ENCODE measurements around the gene SPP2.

SPP2 gene

GRCh38 chr2:234033174-234033573 lies 17.3 kb upstream of the SPP2 start:
- Histone ChIP-seq H3K27me3 (no peaks in the 10 kb centered on the region), H3K4me3 (0 out of 2 replicates have a peak overlapping the region, but pooled peaks have one; percentile 1), H4K20me1 (no peaks in the 10 kb centered on the region), H3K27ac (no peak overlapping the region), H3K9ac (no peak overlapping the region), H3K36me3 (peaks cover 6% of the 10 kb centered on the region; the same call in 1 of the 2 replicates), H3K4me1 (peaks cover 29% of the 10 kb centered on the region), H3K4me2 (0 out of 2 replicates have a peak overlapping the region, but pooled peaks have one; percentile 1), H3K9me3 (peaks cover 61% of the 10 kb centered on the region)
- no peak for TF ChIP-seq Cebpa-rat (IDR thresholded peaks at IDR 0.05)

GRCh38 chr2:234033885-234034284 lies 16.6 kb upstream of the SPP2 start:
- no peak overlapping the region for H3K4me2 ChIP-seq
- H3K9ac ChIP-seq = no peak overlapping the region
- H3K9me3 ChIP-seq = peaks cover 57% of the 10 kb centered on the region
- no peaks in the 10 kb centered on the region for H4K20me1 ChIP-seq
- TF ChIP-seq Cebpa-rat (IDR thresholded peaks at IDR 0.05) = no peak
- no peaks in the 10 kb centered on the region for H3K27me3 ChIP-seq
- H3K4me1 ChIP-seq = peaks cover 26% of the 10 kb centered on the region
- H3K27ac ChIP-seq = no peak overlapping the region
- H3K36me3 ChIP-seq = peaks cover 6% of the 10 kb centered on the region; the same call in 1 of the 2 replicates
- H3K4me3 ChIP-seq = no peak overlapping the region

- TF ChIP-seq Cebpa-rat (IDR thresholded peaks at IDR 0.05) = no peak
Measured at GRCh38 chr2:234038076-234038802, 12.3 kb upstream of the SPP2 start.

GRCh38 chr2:234044157-234044556 lies 6.3 kb upstream of the SPP2 start:
- Histone ChIP-seq H3K4me3 (no peak overlapping the region), H3K36me3 (no peaks in the 10 kb centered on the region), H3K27me3 (no peaks in the 10 kb centered on the region), H3K9me3 (0 out of 2 replicates have a peak, but pooled peaks cover 4% of the 10 kb centered on the region), H3K4me1 (no peaks in the 10 kb centered on the region), H3K9ac (no peak overlapping the region), H3K4me2 (no peak overlapping the region), H3K27ac (no peak overlapping the region), H4K20me1 (no peaks in the 10 kb centered on the region)
- TF ChIP-seq Cebpa-rat (IDR thresholded peaks at IDR 0.05) = no peak

More at GRCh38 chr2:234038076-234038802, 12.3 kb upstream of the SPP2 start:
- no peak overlapping the region for H3K27ac ChIP-seq
- no peaks in the 10 kb centered on the region for H3K27me3 ChIP-seq
- no peak overlapping the region for H3K9ac ChIP-seq
- no peak overlapping the region for H3K4me3 ChIP-seq
- H3K4me1 ChIP-seq = peaks cover under 1% of the 10 kb centered on the region; the same call in 1 of the 2 replicates
- H3K9me3 ChIP-seq = peaks cover 39% of the 10 kb centered on the region
- no peaks in the 10 kb centered on the region for H4K20me1 ChIP-seq
- H3K36me3 ChIP-seq = peaks cover 6% of the 10 kb centered on the region; the same call in 1 of the 2 replicates
- H3K4me2 ChIP-seq = no peak overlapping the region

GRCh38 chr2:234046521-234046920 lies 4.0 kb upstream of the SPP2 start:
- Histone ChIP-seq H3K27ac (no peak overlapping the region), H3K4me2 (no peak overlapping the region), H3K9ac (no peak overlapping the region), H3K27me3 (no peaks in the 10 kb centered on the region), H4K20me1 (no peaks in the 10 kb centered on the region), H3K9me3 (0 out of 2 replicates have a peak, but pooled peaks cover 4% of the 10 kb centered on the region), H3K4me1 (no peaks in the 10 kb centered on the region), H3K4me3 (no peak overlapping the region), H3K36me3 (no peaks in the 10 kb centered on the region)
- TF ChIP-seq Cebpa-rat (IDR thresholded peaks at IDR 0.05) = no peak

- H3K27me3 ChIP-seq = no peaks in the 10 kb centered on the region
- TF ChIP-seq Cebpa-rat (IDR thresholded peaks at IDR 0.05) = no peak
- H4K20me1 ChIP-seq = no peaks in the 10 kb centered on the region
- no peak overlapping the region for H3K4me2 ChIP-seq
- no peak overlapping the region for H3K4me3 ChIP-seq
- H3K27ac ChIP-seq = no peak overlapping the region
- H3K9me3 ChIP-seq = 0 out of 2 replicates have a peak, but pooled peaks cover 4% of the 10 kb centered on the region
- H3K36me3 ChIP-seq = no peaks in the 10 kb centered on the region
- no peak overlapping the region for H3K9ac ChIP-seq
- no peaks in the 10 kb centered on the region for H3K4me1 ChIP-seq
Measured at GRCh38 chr2:234047361-234047760, 3.1 kb upstream of the SPP2 start.

GRCh38 chr2:234048049-234048448 lies 2.5 kb upstream of the SPP2 start:
- no peak overlapping the region for H3K9ac ChIP-seq
- no peak overlapping the region for H3K27ac ChIP-seq
- H3K9me3 ChIP-seq = 0 out of 2 replicates have a peak, but pooled peaks cover 4% of the 10 kb centered on the region
- no peak overlapping the region for H3K4me3 ChIP-seq
- H3K36me3 ChIP-seq = no peaks in the 10 kb centered on the region
- H3K27me3 ChIP-seq = no peaks in the 10 kb centered on the region
- H3K4me1 ChIP-seq = no peaks in the 10 kb centered on the region
- H4K20me1 ChIP-seq = no peaks in the 10 kb centered on the region
- no peak overlapping the region for H3K4me2 ChIP-seq
- no peak for TF ChIP-seq Cebpa-rat (IDR thresholded peaks at IDR 0.05)

- Histone ChIP-seq H3K27me3 (no peaks in the 10 kb centered on the region), H3K4me2 (no peak overlapping the region), H3K36me3 (no peaks in the 10 kb centered on the region), H3K4me3 (no peak overlapping the region), H3K4me1 (0 out of 2 replicates have a peak, but pooled peaks cover 4% of the 10 kb centered on the region), H3K9me3 (peaks cover 19% of the 10 kb centered on the region), H4K20me1 (no peaks in the 10 kb centered on the region), H3K27ac (no peak overlapping the region), H3K9ac (no peak overlapping the region)
- TF ChIP-seq Cebpa-rat (IDR thresholded peaks at IDR 0.05) = no peak
Measured at GRCh38 chr2:234051374-234052070, 1.0 kb downstream of the SPP2 start.

GRCh38 chr2:234058881-234059280 lies 8.4 kb downstream of the SPP2 start:
- Histone ChIP-seq H3K4me1 (peaks cover 9% of the 10 kb centered on the region; the same call in 1 of the 2 replicates), H3K9ac (no peak overlapping the region), H3K4me3 (no peak overlapping the region), H3K27me3 (no peaks in the 10 kb centered on the region), H3K36me3 (no peaks in the 10 kb centered on the region), H3K27ac (no peak overlapping the region), H3K4me2 (no peak overlapping the region), H3K9me3 (peaks cover 30% of the 10 kb centered on the region), H4K20me1 (no peaks in the 10 kb centered on the region)
- TF ChIP-seq Cebpa-rat (IDR thresholded peaks at IDR 0.05) = no peak

GRCh38 chr2:234060236-234060635 lies 9.7 kb downstream of the SPP2 start:
- Histone ChIP-seq H3K27me3 (no peaks in the 10 kb centered on the region), H3K9ac (no peak overlapping the region), H3K36me3 (no peaks in the 10 kb centered on the region), H3K4me1 (peaks cover 8% of the 10 kb centered on the region), H3K4me2 (no peak overlapping the region), H3K9me3 (peaks cover 17% of the 10 kb centered on the region), H4K20me1 (no peaks in the 10 kb centered on the region), H3K27ac (no peak overlapping the region), H3K4me3 (no peak overlapping the region)
- TF ChIP-seq Cebpa-rat (IDR thresholded peaks at IDR 0.05) = no peak
